Fibroblast of villous mesenchyme (primary cell): ENCODE data around the gene PTPRN2. TPM values are rescaled to one million over a fixed set of nuclear protein-coding genes. Genes with fewer than 3 reads are reported as not detected.
"Not testable (repeated sequence)": the region's sequence is repeated elsewhere in the genome, so short reads cannot be mapped to it uniquely, and the experiment has no call there.

Experiments
- DNase-seq: peaks from one replicate; pipeline ENCODE4 v3.0.0-alpha.2; 2010; ENCODE audit warnings: low read depth
- H3K4me3 ChIP-seq: 2 replicates; pipeline ENCODE4 v1.5.1; 2011; ENCODE audit warnings: low read depth, mild to moderate bottlenecking, low read length
- total RNA-seq: library from RNA; depleted of rRNA; stranded (reverse); fragments of >200 nt; gene quantifications from 2 replicates; pipeline ENCODE4 v1.2.3, GENCODE V29; 2012
- TF ChIP-seq, protein P1 (sequence below): IDR thresholded peaks from 2 replicates; pipeline ENCODE4 v1.5.1; 2012; ENCODE audit warnings: low read depth, mild to moderate bottlenecking, low read length; ENCODE audit not compliant: insufficient read depth

The PTPRN2 gene
- total RNA-seq, 1 donor, result not detected

DNA sequence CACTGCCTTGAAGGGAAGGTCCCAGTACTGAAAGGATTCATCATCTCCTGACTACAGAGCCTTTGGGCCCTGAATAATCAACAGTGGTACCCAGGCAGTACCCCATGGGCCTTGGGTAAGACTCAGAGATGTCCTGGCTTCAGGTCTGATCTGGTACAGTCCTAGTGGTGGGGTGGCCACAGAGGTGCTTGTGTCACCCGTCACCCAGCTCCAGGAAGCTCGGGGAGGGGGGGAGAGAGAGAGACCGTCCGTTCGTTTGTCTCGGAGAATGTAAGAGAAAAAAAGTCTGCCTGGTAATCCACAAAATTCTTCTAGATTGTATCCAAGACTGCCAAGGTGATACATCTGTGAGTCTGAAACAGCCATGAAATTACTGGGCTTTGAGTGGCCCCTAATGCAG is 381.3 kb downstream of the PTPRN2 start:
- TF ChIP-seq, protein P1, sequence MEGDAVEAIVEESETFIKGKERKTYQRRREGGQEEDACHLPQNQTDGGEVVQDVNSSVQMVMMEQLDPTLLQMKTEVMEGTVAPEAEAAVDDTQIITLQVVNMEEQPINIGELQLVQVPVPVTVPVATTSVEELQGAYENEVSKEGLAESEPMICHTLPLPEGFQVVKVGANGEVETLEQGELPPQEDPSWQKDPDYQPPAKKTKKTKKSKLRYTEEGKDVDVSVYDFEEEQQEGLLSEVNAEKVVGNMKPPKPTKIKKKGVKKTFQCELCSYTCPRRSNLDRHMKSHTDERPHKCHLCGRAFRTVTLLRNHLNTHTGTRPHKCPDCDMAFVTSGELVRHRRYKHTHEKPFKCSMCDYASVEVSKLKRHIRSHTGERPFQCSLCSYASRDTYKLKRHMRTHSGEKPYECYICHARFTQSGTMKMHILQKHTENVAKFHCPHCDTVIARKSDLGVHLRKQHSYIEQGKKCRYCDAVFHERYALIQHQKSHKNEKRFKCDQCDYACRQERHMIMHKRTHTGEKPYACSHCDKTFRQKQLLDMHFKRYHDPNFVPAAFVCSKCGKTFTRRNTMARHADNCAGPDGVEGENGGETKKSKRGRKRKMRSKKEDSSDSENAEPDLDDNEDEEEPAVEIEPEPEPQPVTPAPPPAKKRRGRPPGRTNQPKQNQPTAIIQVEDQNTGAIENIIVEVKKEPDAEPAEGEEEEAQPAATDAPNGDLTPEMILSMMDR, result no peak
- no peak for DNase-seq
- H3K4me3 ChIP-seq, result no peak overlapping the region

DNA sequence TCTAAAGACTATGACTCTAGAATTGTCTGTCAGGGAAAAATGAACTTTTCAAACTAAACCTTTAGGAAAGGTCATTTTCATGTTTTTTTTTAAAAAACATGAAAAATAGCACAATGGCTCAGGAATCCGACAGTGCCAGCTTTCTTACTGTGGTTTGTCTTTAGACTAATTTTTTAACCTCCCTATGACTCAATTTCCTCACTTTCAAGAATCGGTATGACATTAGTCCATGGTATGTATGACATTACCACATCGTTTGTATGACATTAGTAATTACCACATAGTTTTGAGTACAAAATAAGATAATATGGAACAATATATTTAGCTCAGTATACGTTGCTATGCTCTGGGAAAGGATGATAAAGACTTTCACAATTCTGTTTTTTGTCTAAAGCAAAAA is 383.2 kb downstream of the PTPRN2 start:
- TF ChIP-seq, protein P1, result no peak
- H3K4me3 ChIP-seq, result no peak overlapping the region
- DNase-seq, result no peak

DNA sequence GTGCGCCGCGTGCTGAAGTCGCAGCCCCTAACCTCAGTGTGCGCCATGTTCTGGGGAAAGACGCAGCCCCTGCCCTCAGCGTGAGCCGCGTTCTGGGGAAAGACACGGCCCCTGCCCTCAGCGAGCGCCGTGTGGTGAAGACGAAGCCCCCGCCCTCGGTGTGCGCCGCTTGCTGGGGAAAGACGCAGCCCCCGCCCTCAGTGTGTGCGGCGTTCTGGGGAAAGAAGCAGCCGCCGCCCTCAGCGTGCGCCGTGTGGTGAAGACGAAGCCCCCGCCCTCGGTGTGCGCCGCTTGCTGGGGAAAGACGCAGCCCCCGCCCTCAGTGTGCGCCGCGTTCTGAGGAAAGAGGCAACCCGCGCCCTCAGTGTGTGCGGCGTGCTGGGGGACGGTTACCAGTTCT is 383.7 kb downstream of the PTPRN2 start:
- not testable (repeated sequence) for DNase-seq, H3K4me3 ChIP-seq

DNA sequence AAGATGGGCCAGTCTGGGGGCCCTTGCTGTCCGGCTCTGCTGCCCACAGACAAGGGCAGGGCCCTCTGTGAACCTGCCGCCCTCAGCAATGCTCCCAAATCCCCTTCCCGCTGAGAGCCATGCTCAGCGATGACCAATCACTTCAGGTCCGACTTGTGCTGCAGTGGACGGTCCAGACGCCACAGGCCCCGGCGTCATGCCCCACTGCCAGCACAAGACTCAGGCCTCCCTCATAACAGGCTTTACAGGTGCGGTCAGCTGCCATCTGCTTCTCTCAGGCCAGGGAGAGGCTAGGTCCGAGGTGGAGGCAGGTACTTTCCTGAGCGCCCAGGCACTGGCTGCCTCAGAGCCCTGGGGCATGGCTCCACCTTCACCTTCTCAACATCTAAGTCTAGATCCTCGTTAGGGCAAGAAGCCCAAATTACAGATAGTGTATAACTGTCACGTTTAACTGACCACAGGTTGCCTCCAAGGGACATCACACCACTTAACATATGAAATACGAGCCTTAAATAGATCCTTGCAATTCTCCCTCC is 393.2 kb downstream of the PTPRN2 start:
- TF ChIP-seq, protein P1, result no peak
- no peak for DNase-seq
- H3K4me3 ChIP-seq, result no peak overlapping the region

DNA sequence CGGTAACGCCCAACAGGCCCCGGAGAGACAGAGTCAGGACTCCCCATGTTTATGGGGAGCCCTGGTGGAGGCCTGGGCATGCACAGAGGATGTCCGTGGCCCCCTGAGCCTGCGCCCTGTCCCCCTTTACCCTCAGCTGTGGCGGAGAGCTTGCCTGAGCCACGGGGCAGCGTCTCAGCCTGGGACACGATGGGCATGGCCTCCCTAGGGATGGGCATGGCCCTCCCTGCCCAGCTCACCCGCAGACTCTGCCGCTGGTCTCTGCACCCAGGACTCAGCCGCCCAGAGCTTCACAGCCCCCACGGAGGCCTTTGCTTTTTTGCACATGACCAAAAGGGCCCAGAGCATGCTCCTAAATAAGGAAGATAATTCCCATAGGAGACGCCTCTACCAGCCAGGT is 394.2 kb downstream of the PTPRN2 start:
- no peak overlapping the region for H3K4me3 ChIP-seq
- DNase-seq, result no peak
- TF ChIP-seq, protein P1, result no peak

DNA sequence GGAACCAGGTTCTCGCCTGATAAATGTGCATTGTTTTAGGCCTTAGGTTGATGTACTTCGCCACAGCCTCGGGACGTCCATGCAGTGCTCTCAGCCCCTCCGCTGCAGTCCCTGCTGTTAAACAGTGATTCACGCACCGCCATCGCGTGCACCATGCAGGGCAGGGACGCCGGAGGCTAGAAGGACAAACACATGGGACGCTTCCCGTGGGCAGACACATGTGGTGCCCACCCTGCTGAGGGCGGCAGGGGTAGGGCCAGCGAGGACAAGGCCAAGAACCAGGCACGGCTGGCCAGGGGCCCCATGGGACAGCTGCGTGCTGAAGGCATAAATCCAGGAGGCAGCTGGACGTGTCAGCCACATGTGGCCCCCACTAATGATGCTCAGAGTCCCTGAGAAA is 394.7 kb downstream of the PTPRN2 start:
- no peak for DNase-seq
- TF ChIP-seq, protein P1, result no peak
- no peak overlapping the region for H3K4me3 ChIP-seq

DNA sequence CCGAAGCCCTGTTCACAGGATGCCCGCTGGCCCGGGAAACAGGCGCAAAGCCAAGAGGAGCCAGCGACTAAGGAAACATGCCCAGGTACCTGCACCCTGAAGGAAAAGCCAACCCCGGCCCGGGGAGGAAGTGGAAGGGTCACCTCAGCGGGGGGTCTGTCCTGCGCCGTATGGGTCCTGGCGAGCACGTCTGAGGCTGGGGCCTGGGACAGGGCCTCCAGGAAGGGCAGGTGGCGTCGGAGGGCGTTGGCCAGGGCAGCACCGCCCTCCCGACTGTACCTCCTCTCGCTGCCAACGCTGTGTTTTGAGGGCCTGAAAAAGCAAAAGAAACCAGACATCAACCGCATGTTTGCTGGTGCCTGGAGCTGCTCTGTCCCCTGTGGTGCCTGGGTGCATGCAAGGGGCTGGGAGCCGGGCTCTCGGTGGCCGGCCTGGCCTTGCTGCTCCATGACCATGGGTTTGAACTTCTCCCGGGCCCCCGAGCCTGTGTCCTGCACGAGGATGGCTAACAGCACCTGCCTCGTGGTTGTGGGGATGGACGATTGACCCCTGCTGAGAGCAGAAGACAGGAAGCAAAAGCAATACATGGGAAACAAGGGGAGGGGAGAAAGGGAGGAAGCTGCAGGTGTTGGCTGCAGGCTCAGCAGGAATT is 395.3 kb downstream of the PTPRN2 start:
- TF ChIP-seq, protein P1, result no peak
- no peak for DNase-seq
- no peak overlapping the region for H3K4me3 ChIP-seq
